Peyer's patch (tissue), 4 donors: ENCODE measurements around the gene CCL18.

ENCODE experiments used
- CTCF ChIP-seq, 6 experiments: fragments of 450-650 bp in 4 of 6; fragments of 200-600 bp in 2 of 6; sonication (generic) in 1 of 6; IDR thresholded peaks; one replicate each; pipeline ENCODE4 v1.5.1; 2017 to 2019; ENCODE audit warnings: antibody characterized with exemption in 6 of 6, mild to moderate bottlenecking in 3 of 6, moderate library complexity in 1 of 6
- POLR2A ChIP-seq, 2 donors: fragments of 450-650 bp; IDR thresholded peaks; one replicate each; pipeline ENCODE4 v1.5.1; 2017; ENCODE audit warnings: antibody characterized with exemption in 2 of 2, mild to moderate bottlenecking in 2 of 2, moderate library complexity in 2 of 2

GRCh38 chr17:36117505-36118382, 53.7 kb downstream of the CCL18 start:
- TF ChIP-seq CTCF (IDR thresholded peaks at IDR 0.05): no peak
- TF ChIP-seq POLR2A (IDR thresholded peaks at IDR 0.05): no peak
